CD4-positive, alpha-beta T cell treated with Interferon gamma for 1 hour (primary cell): ENCODE measurements around the gene NFIL3.

Source experiments
- DNase-seq: peaks from one replicate; pipeline ENCODE4 v3.0.0-alpha.2; 2020

Gene NFIL3

DNA sequence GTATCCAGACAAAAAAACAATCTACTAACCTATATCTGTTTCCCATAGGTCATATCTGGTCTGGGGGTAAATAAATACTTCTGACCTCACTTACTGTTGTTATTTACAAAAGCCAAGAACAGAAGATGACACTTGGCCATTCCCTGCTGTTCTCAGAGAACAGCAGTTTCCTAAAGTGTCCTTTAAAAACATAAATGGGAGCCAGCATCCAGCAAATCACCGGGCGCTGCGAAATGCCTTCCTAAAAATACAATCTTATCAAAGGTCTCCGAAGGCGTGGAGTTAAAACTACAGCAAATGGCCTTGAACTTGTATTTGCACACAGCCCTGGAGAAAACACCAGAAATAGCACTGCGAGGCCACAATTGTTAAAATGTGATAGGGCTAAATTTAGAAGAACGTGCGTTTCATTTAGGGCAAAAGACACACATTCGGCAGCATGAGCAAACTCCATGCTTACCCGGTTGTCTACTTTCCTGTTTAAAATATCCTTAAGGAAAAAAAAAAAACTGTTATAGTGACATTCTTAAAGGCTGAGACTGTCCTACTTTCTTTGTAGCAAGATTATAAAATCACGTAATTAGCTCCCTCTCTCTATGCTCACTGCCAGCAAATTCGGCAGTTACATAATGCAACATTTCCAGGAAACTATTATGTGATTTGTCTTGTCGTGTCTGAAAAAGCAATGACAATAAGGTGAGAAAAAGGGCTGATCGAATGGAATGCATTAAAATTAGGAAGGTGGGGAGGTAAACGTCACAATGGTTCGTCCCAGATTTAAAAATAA lies 1.5 kb downstream of the NFIL3 start:
- no peak for DNase-seq

DNA sequence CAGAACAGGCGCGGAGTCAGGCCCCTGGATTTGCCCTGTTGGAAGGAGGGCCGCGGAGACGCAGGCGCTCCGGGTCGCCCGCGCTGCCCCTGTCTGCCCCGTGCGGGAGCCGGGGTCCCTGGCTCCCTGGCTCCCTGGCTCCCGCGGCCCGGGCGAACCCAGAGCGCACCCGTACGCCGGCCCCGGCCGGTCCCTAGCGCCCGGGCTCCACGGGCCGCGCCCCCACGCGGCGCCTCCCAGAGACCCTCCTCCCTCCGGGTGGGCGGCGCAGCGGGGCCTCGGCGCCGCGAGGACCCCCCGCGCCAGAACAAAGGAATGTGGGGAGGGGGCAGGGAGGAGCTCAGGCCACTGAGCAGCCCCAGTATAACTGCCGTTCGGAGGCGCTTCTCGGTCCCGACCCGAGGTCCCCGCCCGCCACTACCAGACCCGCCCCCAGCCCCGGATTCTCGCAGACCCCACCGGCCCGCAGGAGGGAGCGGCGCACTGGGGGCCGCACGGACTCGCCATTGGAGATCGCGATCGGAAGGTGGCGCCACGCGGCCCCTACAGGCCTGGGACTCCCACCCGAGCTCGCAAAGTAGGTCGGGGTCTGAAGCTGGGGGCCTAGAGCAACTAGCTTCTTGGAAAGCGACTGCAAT lies 2.4 kb downstream of the NFIL3 start:
- DNase-seq, result no peak

DNA sequence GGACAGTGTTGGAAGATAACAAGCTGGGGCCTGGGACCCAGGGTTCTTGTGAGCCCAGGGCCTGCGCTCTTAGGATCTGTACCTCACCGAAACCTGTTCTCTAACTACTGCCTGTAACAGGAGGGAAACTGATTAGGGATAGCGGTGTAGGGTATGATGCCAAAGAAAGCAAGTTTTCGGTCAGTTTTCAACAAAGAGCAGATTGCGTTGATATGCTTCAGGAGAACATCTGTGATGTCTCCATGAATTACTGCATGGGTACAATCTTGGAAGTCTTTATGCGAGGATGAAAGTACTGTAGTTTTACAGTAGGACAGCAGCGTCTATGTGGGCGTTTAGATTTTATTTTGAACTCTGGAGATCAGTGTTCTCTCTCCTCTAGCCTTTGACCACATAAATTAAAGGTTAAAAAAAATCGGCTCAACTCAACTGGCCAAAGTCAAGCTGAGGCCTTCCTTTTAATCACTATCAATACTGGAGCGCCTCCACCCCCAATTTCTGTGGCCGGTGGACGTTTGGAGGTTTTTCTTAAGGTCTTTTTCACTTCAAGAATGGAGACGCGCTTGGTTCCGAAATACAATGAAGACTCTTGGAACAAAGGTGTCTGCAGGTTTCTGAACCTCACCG lies 3.0 kb downstream of the NFIL3 start:
- no peak for DNase-seq

DNA sequence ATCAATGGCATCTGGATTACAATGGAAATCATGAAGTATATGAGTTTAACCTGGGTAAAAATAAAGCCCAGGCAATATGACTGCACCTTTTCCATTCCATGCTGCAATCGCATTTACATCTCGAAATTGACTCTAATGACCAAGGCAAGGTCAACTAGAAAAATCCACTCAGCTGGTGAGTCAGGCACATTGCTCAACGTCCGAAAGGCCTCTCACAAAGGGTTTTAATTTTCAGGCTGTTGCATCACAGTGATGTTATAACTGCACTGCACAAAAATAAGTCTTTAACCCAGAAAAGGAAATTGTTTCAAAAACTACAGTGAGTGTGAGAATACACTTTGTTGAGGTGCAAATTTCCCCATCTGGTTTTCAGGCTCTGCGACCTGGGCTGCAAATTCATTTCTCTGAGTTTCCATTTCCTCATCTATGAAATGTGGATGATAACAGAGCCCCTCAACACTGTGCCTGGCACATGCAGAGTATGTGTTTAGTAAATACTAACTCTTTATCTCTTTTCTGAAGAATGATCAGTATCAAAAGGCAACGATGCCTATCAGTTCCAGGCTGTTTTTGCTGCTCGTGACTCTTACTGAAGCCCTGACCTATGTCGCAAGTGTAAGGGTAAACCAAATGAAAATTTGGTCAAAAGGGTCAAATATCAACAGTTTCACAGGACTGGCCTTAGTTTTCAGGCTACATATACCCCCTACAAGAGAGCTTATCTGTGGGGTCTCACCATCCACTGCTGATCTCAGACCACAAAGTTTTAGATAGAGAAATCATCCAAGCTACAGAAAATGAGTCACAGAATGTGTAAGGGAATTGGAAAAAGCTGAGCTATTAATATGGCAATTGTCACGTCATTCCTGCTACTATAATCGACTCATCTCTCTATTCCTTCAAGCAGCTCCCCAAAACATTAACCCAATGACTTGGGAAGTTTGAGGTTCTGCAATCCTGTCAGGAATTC lies 4.1 kb downstream of the NFIL3 start:
- peak; percentile 66 for DNase-seq

DNA sequence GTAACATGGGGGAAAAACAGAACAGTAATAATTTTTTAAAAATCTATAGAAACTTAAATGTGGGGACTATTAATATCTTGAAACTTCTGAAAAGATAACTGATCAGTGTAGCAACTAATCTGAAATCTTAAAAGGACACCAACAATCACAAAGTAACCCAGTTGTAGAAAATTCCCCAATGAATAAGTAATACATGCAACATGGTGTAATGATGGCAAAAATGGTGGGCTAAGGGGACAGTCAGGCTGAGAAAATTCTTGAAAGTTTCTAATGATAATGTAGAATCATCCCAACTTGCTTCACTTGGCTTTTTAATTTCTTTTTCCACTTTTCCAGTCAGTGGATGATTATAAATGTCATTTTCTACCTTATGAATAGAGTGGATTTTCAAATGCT lies 5.4 kb downstream of the NFIL3 start:
- DNase-seq, result no peak

DNA sequence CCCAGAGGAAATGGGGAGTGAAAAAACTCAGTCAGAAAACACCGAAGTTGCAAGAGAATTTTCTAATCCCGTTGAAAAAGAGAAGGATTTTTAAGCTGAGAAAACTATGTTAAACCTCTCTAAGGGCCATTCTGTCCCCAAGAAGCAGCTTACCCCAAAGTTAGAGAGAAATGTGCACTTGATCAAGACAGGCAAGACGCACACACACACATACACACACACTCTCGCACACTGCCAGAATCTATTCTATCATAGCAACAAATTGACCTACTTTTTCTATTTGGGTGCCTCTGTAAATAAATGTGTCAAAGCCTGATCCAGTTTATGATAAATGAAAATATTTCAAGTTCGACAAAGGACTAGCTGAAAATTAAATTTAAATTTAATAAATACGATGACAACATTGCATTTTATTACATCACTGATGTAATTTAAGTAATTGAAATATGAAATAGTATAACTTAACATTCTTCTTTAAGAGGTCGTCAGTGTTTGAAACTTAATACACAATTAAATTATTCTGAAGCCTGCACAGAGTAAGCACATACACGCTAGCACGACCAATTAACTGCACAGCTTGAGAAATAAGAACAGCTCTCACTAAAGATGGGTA lies 5.9 kb downstream of the NFIL3 start:
- DNase-seq, result no peak

DNA sequence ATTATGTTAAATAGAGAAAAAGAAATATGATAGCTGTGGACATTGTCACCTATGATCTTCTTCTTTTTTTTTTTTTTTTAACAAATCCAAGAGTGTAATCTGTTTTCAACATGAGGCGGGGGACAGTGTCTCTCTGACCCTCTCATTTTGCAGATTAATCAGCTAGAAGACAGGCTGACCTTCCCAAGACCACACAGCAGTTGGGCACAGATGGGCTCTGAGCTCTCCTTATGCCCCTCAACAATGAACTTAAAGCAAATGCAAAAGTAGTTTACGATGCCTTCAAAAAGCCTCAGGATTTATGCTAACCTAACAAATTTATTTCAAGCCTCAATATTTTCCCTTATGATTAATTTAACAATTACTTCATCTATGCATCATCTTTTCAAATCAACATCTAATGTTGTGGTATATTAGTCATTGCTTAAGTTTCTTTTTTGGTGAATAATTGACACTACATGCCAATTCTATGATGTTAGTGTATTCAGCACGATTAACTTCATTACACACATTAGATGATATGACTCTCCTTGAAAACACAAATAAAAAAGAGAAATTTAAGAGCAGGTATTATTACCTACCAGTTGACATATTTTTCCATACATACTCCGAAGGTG lies 7.4 kb downstream of the NFIL3 start:
- no peak for DNase-seq

DNA sequence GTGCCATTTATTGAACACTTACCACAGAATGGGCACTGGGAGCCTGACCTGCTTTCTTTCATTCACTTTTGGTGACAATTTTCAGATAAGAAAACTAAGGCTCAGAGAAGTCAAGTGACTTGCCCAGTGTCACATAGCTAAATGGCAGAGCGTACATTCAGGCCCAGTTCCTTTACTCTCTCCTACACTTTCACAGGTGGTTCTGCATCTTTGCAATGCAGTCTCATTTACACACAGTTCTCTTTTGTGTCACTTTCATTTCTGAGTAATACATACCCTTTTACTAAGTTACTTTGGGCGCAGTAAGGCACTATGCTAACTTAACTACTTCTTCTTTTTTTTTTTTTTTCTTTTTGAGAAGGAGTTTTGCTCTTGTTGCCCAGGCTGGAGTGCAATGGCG lies 8.3 kb downstream of the NFIL3 start:
- no peak for DNase-seq

DNA sequence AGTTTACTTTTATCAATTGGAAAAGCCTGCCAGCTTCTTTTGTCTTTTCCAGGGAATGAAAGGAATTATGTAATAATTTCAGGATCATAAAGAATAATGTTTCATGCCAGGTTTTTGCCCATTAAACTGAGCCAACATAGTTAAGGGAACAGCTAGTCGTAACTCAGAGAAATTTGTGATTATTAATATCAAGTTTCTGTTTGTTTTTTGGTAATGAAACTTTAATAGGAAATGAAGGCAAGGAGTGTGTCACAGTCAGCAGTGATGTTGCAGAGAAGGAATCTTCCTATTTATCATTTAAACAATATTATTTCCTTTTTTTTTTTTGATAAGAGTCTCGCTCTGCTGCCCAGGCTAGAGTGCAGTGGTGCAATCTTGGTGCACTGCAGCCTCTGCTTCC lies 10.7 kb downstream of the NFIL3 start:
- no peak for DNase-seq

DNA sequence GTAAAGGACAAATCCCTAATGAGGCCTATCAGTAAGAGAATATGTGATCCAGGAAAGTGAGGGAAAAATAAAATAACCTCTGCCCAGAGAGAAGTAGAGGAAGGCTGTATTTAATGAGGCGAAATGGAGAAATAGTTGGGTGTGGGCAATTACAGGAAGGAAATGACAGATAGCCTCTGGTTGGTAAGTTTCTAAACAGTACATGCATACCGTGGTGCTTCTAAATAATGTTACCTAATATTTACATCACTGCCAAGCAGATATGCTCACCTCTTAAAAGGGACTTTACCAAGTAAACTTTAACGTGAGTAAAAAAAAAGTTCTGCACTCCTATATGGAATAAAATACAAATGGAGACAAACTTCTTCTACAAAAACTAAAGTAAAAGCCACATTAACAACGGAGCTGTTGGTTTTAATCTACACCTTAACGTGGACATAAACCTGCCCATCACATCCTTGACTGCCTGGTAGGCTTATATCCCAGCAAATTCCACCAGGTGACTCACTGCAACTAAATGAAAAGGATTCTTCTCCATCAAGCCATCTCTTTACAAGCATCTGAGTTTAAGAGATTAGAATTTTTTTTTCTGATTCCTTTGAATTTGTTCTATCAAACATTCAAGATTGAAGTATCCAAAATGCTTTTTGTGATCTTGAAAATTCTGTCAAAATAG lies 12.4 kb downstream of the NFIL3 start:
- DNase-seq, result no peak

DNA sequence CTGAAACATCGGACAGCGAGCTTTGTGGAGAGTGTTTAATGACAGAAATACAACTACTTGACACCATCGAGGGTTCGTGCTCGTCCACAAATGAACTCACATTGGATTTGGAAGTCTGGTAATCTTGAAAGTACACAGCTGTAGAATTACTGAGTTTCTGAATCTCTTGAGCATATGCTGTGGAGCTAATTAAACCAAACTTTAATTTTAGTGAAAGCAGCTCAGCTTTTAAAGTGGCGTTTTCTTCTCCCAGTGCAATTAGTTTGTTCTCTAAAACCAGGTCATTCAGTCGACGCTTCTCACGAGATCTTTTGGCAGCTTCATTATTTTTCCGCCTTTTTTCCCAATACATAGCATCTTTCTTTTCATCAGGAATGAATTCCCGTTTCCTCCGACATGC lies 13.5 kb downstream of the NFIL3 start:
- no peak for DNase-seq

DNA sequence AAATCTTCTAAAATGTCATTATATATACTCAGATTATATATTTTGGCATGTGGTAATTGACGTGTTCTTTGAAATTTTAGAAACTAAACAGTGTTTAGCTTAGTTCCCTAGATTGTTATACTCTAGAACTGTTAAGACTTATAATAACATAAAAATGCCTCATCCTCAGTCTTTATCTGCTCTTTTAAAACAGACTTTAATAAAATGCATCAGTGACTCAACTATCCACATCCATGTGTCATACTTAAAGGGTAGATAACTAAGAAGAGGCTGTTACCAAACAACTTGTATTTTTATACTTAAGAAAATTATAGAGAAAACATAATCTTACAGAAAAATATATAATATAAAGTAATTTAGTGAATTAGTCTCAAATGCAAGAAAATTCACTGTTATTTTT lies 15.2 kb downstream of the NFIL3 start:
- no peak for DNase-seq

DNA sequence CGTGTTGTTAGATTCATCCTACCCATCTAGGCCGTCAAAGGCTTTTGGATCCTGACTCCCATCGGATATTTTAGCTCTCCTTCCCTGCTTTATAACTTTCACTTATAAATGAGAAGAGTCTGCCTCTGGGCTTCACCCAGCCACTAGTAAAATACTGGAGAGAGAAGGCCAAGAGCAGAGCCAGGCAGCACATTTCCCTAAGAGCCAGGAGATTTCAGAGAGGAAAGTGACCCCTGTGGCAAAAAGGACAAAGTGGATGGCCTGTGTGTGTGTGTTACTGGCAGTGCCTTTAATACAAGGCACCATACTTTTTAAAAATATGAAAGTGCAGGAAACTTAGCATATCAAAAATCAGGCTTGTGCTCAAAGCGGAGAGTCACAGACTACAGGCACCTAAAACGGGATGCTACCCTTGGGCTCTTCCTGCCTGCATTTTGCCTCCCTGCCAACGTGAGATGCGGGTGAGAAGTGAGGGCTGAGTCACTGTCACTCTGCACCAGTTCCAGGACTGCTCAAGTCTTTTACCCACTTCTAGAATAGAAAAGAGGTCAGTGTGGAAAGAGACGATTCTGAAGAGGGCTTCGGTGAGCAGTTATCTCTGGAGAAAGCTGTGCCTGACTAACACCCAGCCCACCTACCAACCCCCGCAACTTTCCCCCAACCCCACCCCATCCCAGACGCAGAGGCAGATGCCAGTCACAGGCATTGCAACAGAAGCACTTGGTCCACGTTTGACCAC lies 15.9 kb downstream of the NFIL3 start:
- no peak for DNase-seq

DNA sequence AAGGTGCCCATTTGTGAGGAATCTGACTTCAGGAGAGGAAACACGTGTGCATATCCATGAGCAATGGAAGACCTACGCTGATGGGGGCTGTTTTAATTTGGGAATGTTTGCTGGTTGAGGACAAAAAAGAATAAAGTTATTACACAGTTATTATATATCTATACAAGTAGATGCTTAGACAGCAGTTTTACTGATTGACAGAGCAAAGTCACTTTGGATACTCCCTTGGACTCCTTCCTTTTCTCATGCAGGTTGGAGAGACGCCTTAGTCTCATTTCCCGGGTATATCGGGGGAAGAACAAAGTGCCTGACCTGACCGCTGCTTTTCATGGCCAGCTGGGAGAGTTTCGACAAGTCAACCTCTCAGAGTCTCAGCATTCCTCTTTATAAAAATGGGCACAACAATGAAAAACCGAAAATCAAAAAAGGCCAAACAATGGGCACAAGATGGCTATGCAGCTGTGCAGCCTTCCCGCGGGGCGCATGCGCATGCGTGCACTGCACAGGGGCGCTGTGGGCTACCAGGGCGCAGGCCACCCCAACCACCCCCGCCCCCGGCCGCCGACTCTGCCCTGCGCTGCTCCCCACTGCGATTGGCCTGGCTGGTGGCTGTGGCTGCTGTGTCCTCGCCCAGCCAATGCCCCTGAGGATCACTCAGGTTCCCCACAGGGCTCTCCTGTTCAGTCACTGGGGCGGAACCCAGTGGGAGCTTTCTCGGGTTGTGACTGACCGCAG lies 18.1 kb downstream of the NFIL3 start:
- DNase-seq, result no peak

DNA sequence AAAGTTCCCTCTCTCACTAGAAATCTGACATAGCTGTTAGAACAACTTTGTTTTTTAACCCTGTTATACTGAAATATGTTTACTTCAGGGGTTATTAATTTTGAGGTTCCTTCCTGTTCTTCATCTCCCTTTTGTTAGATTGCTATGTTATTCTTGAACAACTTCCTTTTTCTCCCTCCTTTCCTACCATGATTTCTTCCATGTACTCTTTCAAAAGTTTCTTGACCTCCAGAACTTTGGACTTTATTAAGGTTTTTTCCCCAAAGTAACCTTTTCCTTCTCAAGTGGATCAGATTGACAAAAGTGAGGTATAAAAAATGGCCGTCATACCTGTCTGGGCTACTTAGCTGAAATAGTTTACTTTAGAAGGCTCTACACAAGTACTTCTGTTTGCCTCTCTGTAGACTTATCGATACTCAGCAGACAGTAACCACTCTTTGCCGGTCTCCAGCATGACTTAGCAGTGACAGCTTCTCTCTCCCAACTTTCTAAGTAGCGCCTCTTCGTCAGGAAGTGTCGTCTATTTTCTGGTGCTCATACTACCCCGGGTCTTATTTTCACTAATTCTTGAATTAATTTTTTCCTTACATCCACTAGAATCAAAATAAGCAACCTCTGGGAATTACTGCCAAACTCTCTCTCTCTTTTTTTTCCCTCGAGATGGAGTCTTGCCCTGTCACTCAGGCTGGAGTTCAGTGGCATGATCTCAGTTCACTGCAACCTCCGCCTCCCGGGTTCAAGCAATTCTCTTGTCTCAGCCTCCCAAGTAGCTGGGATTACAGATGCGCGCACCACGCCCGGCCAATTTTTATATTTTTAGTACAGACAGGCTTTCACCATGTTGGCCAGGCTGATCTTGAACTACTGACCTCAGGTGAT lies 19.7 kb downstream of the NFIL3 start:
- DNase-seq, result no peak

DNA sequence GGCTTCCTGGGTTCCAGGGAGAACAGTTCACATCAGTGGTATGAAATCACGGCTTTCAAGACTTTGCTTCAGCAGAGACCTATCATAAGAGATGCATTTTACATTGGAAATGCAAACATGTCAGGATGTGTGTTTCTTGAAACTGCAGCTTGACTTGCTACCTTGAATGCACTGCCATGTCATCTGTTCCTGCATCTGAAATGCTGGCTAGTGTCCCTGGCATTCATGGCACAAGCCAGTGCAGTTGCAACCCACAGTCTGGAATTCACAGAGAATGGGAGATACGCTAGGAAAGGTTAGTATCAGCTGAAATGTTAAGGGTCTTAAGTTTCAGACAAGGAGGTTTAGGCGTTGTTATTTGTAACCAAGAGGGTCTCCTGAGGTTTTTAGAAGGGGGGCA lies 24.7 kb downstream of the NFIL3 start:
- DNase-seq, result no peak

DNA sequence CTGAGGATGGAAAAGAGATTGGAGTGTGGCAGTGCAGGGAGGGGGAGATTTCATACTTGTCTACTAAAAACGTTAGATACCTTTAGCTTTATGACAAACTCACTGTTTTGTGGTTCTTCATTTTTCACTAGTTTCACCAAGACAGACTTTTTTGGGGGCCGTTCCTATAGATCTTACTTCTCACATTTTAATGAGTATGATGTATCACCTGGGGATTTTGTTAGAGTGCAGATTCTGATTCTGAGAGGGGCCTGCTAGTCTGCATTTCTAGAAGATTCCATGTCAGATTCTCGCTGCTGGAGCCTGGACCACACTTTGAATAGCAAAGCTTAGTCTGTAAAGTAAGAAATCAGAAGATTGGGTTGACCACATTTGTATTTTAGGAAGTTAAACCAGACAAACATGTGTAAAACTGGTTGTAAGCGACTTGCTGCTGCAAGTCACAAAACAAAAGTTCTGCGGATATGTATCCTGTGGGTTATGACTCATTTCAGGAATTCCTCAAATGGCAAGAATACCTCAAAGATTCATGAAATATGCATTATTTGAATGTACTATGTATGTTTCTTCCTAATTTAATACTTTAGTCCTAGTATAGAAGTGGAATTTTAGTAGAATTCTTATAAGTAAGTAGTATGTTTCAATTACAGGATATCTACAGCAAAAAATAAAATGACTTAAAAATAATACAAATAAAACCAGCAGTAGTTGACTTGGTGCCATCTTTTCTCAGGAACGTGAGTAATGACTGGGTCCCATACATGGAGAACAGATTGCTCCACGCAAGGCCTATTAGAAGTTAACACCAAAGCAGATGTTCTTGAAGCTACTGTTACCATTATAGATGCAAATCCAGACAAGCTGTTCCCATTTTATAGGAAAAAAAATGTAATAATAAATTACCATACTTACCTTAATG lies 27.8 kb downstream of the NFIL3 start:
- no peak for DNase-seq

DNA sequence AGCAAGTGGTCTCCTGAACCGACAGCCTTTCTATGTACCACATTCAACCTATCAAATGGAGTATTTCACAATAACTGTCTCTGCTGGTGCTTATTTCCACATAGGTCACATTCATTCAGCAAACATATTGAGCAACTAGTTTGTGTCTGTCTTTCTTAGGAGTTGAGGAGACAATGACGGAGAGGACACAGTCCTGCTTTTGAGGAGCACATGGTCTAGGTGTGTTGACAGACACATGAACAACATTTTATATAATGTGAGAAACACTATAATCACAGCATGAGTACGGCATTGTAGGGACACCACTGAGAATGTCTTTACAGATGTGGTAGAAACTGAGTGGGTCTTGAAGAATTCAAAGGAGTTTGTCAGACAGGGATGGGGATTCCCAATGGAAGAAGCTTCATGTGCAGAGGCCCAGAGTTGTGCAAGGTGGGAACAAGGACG lies 28.5 kb downstream of the NFIL3 start:
- DNase-seq, result peak; percentile 6
